ENCODE measurements around the gene SLC4A1AP.

DNA sequence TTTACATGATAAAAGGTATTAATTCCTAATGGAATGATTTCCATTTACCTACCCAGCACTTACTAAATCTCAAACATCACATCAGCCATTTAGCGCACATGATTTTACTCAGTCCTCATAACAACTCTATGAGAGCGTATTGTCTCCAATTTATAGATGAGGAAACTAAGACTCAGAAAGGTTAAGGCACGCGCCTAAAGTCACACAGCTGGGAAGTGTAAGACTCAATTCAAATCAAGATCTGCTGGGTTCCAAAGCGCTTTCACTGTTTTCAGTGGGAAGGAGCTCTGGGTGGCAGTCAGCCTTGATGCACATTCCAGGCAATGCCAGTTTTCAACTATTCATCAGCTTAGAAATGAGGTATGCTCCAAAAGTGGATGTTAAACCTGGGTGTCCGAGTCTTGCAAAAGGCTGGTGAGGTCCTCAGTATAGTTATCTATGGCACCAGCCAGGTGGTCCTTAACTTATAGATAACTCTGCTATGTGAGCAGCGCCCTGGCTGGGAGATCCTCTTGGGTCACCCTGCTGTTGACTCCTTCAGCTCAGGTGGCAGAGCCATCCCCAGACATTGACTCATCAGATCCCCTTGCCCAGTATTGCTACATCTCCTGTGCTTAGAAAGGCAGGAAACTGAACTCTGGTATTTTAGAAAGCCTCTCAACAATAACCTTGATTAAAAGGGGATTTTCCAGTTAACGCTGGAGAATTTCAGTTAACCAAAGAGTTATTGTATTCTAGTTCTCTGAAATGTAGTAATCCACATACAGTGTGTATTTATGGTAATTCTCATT lies 47.1 kb downstream of the SLC4A1AP start:
- TF ChIP-seq, protein P1, sequence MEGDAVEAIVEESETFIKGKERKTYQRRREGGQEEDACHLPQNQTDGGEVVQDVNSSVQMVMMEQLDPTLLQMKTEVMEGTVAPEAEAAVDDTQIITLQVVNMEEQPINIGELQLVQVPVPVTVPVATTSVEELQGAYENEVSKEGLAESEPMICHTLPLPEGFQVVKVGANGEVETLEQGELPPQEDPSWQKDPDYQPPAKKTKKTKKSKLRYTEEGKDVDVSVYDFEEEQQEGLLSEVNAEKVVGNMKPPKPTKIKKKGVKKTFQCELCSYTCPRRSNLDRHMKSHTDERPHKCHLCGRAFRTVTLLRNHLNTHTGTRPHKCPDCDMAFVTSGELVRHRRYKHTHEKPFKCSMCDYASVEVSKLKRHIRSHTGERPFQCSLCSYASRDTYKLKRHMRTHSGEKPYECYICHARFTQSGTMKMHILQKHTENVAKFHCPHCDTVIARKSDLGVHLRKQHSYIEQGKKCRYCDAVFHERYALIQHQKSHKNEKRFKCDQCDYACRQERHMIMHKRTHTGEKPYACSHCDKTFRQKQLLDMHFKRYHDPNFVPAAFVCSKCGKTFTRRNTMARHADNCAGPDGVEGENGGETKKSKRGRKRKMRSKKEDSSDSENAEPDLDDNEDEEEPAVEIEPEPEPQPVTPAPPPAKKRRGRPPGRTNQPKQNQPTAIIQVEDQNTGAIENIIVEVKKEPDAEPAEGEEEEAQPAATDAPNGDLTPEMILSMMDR (IDR thresholded peaks at IDR 0.05): no peak
- TF ChIP-seq POLR2A (IDR thresholded peaks at IDR 0.05): no peak

All from esophagus squamous epithelium (tissue), 4 donors.